ENCODE data around the gene CERK.
"Not testable (repeated sequence)": the region's sequence is repeated elsewhere in the genome, so short reads cannot be mapped to it uniquely, and the experiment has no call there.

CERK gene, protein sequence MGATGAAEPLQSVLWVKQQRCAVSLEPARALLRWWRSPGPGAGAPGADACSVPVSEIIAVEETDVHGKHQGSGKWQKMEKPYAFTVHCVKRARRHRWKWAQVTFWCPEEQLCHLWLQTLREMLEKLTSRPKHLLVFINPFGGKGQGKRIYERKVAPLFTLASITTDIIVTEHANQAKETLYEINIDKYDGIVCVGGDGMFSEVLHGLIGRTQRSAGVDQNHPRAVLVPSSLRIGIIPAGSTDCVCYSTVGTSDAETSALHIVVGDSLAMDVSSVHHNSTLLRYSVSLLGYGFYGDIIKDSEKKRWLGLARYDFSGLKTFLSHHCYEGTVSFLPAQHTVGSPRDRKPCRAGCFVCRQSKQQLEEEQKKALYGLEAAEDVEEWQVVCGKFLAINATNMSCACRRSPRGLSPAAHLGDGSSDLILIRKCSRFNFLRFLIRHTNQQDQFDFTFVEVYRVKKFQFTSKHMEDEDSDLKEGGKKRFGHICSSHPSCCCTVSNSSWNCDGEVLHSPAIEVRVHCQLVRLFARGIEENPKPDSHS

DNA sequence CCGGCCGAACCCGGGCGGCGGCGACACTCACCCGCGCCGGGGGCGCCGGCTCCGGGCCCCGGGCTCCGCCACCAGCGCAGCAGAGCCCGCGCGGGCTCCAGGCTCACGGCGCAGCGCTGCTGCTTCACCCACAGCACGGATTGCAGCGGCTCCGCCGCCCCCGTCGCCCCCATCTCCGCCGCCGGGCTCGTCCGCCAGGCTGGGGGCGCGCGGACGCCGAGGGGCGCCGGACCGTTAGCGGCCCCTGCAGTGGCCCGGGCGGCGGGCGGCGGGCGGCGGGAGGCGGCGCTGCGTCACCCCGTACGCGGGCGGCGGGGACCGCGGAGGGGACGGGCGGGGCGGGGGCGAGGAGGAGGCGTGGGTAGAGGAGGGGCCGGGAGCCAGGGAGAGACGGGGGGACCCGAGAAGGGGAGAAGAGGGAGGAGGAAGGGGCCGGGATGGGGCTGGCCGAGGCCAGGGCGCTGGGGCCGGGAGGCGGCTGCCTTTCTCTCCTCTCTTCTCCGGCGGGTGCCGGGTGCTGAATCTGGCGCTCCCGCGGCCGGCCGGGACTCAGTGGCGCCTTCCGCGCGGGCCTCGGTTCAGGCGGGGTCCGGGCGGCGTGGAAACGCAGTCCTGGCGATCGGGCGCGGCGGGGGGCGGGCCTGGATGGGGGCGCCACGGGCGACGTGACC lies at the start of gene CERK:
TSS of gene CERK (minus strand) at position 277 of the 671 bp plus-strand sequence. CDS start at position 173, 104 bp downstream.
- intact Hi-C loops (cut with DNase I): loop anchor here (10.0 kb wide), 1 partner anchor 153 kb away; no protein-coding TSS in a partner anchor
- peak; percentile 32 to 89 (median 76) for DNase-seq

DNA sequence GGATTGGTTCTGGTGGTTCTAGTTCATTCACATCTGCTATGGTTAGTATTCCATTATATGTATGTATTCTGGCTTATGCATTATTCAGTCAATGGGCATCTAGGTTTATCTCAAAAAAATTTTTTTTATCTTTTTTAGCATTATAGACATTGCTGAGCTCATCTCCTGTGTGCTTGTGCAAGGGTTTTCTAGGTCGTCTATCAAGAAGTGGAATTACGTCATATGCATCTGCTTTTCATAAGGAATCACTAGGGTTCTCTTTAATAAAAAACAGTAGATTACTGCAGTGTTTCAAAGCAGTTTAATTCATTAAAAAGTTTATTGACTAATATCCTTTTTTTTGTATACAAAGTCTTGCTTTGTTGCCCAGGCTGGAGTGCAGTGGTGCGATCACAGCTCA lies 45.7 kb upstream of the CERK start:
- intact Hi-C loops (cut with DNase I): no loop called here
- no peak for DNase-seq

DNA sequence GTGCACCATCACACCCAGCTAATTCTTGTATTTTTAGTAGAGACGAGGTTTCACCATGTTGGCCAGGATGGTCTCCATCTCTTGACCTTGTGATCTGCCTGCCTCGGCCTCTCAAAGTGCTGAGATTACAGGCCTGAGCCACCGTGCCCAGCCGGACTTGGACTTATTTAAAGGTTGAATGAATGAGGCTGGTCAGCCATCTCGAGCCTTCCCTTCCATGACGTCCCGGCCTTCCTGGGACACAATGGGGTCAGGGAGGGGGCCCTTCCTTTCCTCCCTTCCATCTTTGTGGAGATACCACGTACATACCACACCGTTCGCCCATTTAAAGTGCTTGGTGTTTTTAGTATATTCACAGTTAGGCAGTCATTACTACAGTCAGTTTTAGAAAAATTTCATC lies 44.1 kb upstream of the CERK start:
- intact Hi-C loops (cut with DNase I); DNase-seq: not testable (repeated sequence)

DNA sequence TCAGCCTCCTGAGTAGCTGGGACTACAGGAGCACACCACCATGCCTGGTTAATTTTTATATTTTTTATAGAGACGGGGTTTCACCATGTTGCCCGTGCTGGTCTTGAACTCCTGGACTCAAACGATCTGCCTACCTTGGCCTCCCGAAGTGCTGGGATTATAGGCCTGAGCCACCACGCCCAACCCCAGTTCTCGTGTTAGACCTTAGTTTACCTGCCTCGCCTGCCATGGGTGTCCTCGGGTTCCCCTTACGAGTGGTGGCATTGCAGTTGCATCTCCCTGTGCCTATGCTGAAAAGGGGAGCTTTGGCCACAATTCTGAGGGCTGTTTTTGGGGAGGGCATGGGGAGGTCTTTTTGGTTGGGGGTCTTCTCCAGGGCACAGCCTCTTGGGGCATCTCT lies 43.2 kb upstream of the CERK start:
- DNase-seq: no peak
- intact Hi-C loops (cut with DNase I): no loop called here

GRCh38 chr22:46780453-46780852 lies 42.4 kb upstream of the CERK start:
- DNase-seq: no peak

DNA sequence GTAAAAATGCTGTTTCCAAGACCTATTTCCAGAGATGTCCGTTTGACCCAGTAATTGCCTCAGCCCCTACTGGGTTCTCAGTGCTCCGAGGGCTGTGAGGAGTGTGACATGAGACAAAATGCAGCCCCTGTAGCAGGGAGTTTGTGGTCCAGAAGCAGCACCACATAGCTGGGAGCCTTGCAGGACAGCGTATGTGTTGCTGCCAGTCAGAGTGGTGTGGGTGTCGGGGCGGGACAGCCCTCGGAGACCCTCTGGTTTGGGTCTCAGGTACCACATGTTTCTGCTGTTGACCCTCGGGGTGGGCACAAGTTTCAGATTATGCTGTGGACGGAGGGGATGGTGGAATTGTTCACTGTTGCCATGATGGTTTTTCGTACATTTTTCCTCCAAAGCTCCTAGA lies 41.6 kb upstream of the CERK start:
- intact Hi-C loops (cut with DNase I): no loop called here

More at GRCh38 chr22:46780453-46780852, 42.4 kb upstream of the CERK start:
- intact Hi-C loops (cut with DNase I): no loop called here

DNA sequence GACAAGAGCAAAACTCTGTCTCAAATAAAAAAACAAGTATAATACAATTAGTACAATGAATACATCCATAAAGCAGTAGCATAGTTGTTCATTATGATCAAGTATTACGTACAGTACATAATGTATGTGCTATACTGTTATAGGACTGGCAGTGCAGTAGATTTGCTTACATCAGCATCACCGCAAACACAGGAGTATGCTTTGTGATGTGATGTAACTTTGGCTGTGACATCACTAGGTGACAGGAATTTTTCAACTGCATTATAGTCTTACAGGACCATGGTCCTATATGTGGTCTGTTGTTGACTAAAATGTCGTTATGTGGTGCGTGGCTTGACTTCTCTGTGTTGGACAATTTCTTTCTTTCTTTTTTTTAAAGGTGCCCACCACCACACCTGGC lies 41.0 kb upstream of the CERK start:
- intact Hi-C loops (cut with DNase I): no loop called here
- DNase-seq: no peak

More for the DNA sequence above, 41.6 kb upstream of the CERK start:
- no peak for DNase-seq

- intact Hi-C loops (cut with DNase I): no loop called here
- peak in 39 of 42 donors; percentile 33 to 76 (median 56) for DNase-seq
Measured at GRCh38 chr22:46777609-46777970, 39.5 kb upstream of the CERK start.

GRCh38 chr22:46776876-46777608 lies 39.0 kb upstream of the CERK start:
- intact Hi-C loops (cut with DNase I): no loop called here
- DNase-seq: no peak

GRCh38 chr22:46775850-46776826 lies 38.1 kb upstream of the CERK start:
- DNase-seq: no peak
- intact Hi-C loops (cut with DNase I): no loop called here

DNA sequence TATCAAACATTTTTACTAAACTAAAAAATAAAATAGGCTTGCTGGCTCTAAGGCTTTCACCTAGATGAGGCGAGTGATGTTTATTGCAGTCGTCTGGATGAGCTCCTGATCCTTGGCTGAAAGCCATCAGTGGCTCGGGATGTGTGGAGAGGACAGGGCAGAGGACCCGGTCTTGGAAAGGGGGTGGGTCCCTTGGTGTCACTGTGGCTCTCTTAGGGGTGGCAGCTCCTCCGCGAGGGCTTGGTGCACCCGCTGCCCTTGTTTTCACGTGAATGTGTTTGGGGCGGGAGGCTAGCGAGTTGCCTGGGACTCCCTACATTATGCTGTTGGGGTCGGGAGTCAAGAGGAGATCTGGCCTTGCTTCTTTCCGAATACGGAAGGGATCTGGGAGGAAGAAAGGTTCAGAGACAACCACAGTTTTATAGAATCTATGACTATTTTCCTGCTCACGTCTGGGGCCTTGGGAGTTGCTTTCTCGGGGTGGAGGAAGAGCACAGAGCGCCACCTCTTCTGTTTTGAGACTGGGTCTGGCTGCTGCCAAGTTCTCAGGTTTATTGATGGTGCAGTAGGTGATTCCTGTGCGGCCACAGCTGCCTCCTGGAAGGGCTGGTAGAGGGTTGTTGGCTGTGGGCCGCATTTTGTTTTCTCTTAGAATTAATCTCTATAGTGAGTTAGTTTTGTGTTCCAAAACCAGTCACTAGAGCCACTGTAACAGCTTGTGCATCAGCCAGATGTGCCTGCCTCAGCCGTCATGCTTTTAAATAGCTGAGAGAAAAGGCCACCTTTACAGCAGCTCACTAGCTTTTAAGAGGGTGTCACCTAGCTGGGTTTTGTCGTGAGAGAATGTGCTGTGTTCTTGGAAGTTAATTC lies 37.2 kb upstream of the CERK start:
- DNase-seq: no peak
- intact Hi-C loops (cut with DNase I): no loop called here

GRCh38 chr22:46774253-46774979 lies 36.4 kb upstream of the CERK start:
- peak in 12 of 42 donors; percentile 22 to 58 (median 40) for DNase-seq
- intact Hi-C loops (cut with DNase I): no loop called here

- intact Hi-C loops (cut with DNase I): no loop called here
- no peak for DNase-seq
Measured at GRCh38 chr22:46773076-46773475, 35.0 kb upstream of the CERK start.

DNA sequence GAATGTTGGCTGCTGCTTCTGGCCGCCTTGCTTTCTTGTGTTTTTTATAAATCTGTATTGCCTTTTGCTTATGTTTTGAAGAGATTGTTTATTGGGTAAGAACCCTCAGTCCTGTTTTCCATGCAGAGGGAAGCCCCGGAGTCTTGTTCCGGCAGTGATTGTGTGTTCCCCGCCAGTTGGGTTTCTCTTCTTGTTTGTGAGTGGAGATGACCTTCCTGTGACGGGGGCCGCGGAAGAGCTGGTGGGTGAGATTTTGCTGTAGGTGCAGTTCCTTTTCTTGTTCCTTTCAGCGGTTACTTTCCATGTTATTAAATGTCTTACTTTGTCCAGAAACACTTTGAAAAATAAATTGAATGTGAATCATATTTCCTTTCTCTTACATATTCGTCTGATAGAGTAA lies 32.7 kb upstream of the CERK start:
- intact Hi-C loops (cut with DNase I): no loop called here
- peak in 12 of 42 donors; percentile 28 to 60 (median 42) for DNase-seq

DNA sequence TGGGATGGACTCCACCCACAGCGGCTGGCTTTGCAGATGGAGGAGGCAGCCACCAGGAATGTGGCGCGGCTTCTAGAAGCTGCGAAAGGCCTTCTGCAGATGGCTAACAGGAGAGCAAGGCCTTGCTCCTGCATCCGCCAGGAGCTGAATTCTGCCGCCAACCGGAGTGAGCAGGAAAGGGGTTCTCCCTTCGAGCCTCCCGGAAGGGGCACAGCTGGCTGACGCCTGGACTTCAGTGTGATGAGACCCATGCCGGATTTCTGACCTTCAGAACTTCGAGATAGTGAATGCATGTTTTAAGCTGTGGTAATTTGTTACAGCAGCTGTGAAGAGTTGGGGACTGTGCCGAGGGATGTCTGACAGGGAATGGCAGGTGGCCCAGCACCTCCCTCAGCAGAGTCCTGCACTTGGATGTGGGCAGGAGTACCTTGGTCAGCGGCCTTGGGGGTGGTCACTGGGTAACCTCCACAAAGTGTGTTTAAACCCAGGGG lies 32.1 kb upstream of the CERK start:
- DNase-seq: peak in 1 of 42 donors; percentile 27

DNA sequence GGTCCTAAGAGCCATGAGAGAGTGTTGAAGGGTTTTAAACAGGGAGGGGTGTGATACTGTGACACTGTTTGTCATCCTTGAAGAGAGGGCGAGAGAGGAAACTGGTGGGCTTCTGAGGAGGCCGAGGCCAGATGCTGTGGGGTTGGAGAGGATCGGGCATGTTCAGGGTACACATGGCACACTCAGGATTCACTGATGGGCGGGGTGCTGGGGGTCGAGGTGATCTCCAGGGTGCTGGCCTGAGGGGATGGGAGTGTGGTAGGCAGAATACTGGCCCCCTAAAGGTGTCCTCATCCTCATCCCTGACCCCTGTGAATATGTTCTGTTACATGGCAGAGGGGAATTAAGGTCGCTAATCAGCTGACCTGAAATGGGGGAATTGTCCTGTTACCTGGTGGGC lies 31.7 kb upstream of the CERK start:
- intact Hi-C loops (cut with DNase I): no loop called here
- DNase-seq: no peak

More for the DNA sequence above, 32.1 kb upstream of the CERK start:
- intact Hi-C loops (cut with DNase I): no loop called here
